Ishikawa (cell line): Measurements from ENCODE around the gene ANKRD44.

Experiments used
- CEBPB ChIP-seq: IDR thresholded peaks from 2 replicates; pipeline ENCODE4 v1.6.1; 2012
- CREB1 ChIP-seq: IDR thresholded peaks from 2 replicates; pipeline ENCODE4 v1.6.1; 2012; ENCODE audit warnings: low read depth
- EGR1 ChIP-seq: IDR thresholded peaks from 2 replicates; pipeline ENCODE4 v1.6.1; 2012
- EP300 ChIP-seq: IDR thresholded peaks from 2 replicates; pipeline ENCODE4 v1.6.1; 2012; ENCODE audit warnings: borderline replicate concordance
- FOXM1 ChIP-seq: IDR thresholded peaks from 2 replicates; pipeline ENCODE4 v1.6.1; 2012; ENCODE audit warnings: low read depth, borderline replicate concordance
- RAD21 ChIP-seq: IDR thresholded peaks from 2 replicates; pipeline ENCODE4 v1.6.1; 2012; ENCODE audit warnings: low read depth
- REST ChIP-seq: IDR thresholded peaks from 2 replicates; pipeline ENCODE4 v1.6.1; 2012; ENCODE audit warnings: low read depth, mild to moderate bottlenecking
- TAF1 ChIP-seq: IDR thresholded peaks from 2 replicates; pipeline ENCODE4 v1.6.1; 2012; ENCODE audit warnings: low read depth, mild to moderate bottlenecking
- TF ChIP-seq, protein P1 (sequence below): IDR thresholded peaks from 2 replicates; pipeline ENCODE4 v1.6.1; 2012
- TF ChIP-seq, protein P2 (sequence below): IDR thresholded peaks from 2 replicates; pipeline ENCODE4 v1.6.1; 2012

- TF ChIP-seq TAF1: no peak
- TF ChIP-seq, protein P1, sequence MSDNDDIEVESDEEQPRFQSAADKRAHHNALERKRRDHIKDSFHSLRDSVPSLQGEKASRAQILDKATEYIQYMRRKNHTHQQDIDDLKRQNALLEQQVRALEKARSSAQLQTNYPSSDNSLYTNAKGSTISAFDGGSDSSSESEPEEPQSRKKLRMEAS: no peak
- TF ChIP-seq EP300: no peak
- TF ChIP-seq CEBPB: no peak
- TF ChIP-seq, protein P2, sequence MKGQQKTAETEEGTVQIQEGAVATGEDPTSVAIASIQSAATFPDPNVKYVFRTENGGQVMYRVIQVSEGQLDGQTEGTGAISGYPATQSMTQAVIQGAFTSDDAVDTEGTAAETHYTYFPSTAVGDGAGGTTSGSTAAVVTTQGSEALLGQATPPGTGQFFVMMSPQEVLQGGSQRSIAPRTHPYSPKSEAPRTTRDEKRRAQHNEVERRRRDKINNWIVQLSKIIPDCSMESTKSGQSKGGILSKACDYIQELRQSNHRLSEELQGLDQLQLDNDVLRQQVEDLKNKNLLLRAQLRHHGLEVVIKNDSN: 0 out of 2 replicates have a peak, but pooled peaks have one; percentile 29
- TF ChIP-seq EGR1: no peak
- TF ChIP-seq RAD21: no peak
- no peak for TF ChIP-seq FOXM1
- TF ChIP-seq REST: no peak
- no peak for TF ChIP-seq CREB1
Observed at GRCh38 chr2:196967775-196968174, 342.8 kb downstream of the ANKRD44 start.
